GM19035 (cell line): Measurements from ENCODE around the gene BICRAL.
"Not testable (repeated sequence)": the region's sequence is repeated elsewhere in the genome, so short reads cannot be mapped to it uniquely, and the experiment has no call there.

Experiments
- ATAC-seq: cut with Tn5 transposase; IDR thresholded peaks from one replicate; pipeline ENCODE4 v1.9.1; 2021; ENCODE audit not compliant: unreplicated experiment

The BICRAL gene, protein sequence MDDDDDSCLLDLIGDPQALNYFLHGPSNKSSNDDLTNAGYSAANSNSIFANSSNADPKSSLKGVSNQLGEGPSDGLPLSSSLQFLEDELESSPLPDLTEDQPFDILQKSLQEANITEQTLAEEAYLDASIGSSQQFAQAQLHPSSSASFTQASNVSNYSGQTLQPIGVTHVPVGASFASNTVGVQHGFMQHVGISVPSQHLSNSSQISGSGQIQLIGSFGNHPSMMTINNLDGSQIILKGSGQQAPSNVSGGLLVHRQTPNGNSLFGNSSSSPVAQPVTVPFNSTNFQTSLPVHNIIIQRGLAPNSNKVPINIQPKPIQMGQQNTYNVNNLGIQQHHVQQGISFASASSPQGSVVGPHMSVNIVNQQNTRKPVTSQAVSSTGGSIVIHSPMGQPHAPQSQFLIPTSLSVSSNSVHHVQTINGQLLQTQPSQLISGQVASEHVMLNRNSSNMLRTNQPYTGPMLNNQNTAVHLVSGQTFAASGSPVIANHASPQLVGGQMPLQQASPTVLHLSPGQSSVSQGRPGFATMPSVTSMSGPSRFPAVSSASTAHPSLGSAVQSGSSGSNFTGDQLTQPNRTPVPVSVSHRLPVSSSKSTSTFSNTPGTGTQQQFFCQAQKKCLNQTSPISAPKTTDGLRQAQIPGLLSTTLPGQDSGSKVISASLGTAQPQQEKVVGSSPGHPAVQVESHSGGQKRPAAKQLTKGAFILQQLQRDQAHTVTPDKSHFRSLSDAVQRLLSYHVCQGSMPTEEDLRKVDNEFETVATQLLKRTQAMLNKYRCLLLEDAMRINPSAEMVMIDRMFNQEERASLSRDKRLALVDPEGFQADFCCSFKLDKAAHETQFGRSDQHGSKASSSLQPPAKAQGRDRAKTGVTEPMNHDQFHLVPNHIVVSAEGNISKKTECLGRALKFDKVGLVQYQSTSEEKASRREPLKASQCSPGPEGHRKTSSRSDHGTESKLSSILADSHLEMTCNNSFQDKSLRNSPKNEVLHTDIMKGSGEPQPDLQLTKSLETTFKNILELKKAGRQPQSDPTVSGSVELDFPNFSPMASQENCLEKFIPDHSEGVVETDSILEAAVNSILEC

DNA sequence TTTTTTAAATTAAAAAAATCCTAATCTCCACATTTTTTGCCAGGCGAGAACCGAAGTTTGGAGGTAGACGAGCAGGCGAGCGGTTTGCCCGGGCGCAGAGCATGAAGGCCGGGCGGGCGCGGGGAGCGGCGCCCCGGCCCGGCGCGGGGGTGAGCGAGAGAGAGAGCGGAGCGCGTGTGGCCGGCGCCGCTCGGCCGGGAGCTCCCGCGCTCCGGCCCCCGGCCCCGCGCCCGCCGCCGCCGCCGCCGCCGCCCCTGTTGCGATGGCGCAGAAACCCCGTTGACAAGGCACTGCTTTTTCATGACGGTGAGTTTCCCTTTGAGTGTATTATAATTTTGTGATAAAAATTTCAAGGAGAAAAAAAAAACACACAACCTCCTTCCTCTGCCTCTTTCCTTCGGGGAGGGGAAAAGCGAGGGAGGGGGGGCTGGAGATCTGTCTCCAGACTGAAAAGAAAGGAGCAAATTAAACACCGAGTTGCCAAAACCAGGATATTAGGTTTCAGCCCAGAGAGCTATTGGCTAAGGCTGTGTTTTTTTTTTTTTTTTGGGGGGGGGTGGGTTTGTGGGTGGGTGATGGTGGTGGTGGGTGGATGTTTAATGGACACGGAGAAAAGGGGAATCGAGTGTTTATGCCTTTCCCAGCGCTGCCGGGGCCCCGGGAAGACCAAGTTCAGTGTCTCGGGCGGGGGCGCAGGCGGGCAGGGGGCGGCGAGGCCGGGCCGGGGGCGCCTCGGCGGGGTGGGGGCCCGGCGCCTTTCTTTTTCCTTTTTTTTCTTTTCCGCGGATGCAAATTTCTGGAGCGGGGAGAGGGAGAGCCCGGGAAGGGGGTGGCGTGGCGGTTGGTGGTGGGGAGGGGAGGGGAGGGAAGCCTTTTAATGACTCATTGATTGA, at the start of gene BICRAL:
TSS of gene BICRAL (plus strand) at position 257 of the 893 bp plus-strand sequence. CDS start 39,971 bp downstream, outside the sequence.
- ATAC-seq = peak; percentile 12

DNA sequence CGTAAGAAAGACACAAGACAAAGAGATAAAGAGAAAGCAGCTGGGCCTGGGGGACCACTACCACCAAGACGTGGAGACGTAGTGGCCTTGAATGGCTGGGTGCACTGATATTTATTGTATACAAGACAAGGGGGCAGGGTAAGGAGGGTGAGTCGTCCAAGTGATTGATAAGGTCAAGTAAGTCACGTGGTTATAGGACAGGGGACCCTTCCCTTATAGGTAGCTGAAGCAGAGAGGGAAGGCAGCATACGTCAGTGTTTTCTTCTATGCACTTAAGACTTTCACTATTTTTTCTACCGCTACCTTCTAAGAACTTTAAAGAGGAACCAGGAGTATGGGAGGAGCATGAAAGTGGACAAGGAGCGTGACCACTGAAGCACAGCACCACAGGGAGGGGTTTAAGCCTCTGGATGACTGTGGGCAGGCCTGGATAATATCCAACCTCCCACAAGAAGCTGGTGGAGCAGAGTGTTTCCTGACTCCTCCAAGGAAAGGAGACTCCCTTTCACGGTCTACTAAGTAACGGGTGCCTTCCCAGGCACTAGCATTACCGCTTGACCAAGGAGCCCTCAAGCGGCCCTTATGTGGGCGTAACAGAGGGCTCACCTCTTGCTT, 47.9 kb upstream of the BICRAL start:
- ATAC-seq = not testable (repeated sequence)

DNA sequence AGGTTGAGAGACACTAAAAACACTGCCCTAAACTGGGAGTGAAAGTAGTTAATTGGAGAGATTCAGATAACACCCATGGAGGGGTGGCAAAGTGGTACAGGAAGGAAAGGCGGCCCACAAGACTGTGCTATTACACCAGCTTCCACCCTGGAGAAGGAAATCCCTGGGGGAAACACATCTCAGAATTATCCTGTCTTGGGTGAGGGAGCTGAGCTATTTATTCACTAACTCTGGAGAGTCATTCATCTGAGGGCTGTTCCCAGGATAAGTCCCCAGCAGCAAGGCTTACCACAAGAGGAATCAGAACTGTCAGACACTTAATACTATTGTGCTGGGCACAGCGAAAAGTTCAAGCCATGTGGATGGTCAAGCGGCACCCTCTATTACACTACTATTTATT, 45.9 kb upstream of the BICRAL start:
- ATAC-seq = no peak

DNA sequence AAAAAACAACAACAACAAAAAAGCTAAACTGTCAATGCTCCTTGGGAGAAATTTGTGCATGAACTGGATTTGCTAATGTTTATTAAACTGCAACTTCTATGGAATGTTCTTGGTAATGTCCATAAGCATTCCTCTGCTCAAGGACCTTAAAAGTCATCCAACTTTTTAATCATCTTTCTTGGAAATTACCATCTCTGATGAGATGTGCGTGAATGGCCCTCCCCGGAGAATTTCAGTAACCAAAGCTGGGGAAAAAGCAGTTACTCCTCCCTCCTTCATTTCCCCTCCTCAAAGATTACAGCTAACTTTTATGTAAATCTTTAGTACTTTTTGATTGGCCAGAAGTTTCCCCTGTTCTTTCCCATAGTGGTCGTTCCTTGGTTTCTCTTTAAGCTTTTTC, 41.1 kb upstream of the BICRAL start:
- ATAC-seq = no peak

DNA sequence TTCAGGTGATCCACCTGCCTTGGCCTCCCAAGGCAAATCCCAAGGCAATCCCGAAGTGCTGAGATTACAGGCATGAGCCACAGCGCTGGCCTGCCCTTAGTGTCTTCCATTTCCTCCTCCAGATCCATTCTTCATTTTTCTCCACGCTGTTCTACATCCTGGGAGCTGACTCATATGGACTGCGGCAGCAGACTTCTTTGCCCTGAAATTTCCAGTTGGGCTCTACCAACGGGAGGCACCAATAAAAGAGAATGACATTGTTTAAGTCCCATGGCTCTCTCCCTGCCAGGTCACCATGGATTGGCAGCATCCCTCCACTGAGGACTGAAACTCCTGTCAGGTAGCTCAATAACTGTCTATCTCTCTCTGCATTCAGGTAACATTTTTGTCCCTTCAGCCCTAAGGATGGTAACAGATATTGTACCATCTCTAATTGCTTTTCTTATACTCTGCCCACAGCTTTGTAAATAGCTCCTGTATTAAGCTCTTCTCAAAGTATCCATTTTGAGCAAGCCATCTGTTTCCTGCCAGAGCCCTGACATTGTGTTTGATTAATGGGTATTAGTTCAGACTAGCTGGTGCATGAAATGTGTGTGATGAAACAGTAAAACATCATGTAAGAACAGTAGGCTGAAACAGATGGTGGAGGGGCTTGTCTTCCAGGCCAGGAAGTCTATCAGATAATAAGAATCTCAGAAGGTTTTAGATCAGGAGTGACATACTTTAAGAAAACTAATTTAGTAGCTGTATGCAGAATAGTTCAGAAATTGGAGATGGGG, 39.5 kb upstream of the BICRAL start:
- no peak for ATAC-seq

DNA sequence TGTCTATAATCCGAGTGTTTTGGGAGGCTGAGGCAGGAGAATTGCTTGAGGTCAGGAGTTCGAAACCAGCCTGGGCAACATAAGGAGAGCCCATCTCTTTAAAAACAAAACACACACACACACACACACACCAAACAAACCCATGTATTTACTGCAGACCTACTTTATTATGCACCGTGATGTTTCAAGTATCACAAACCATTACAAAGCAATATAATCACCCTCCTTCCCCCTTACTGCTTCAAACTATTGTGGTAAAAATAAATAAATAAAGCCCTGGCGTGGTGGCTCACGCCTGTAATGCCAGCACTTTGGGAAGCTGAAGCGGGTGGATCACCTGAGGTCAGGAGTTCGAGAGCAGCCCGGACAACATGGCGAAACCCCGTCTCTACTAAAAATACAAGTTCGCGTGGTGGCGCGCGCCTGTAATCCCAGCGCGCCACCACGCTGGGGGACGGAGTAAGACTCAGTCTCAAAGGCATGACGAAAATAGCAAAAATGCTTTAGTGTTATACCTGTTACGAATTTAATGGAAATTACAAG, 37.4 kb upstream of the BICRAL start:
- ATAC-seq = no peak

DNA sequence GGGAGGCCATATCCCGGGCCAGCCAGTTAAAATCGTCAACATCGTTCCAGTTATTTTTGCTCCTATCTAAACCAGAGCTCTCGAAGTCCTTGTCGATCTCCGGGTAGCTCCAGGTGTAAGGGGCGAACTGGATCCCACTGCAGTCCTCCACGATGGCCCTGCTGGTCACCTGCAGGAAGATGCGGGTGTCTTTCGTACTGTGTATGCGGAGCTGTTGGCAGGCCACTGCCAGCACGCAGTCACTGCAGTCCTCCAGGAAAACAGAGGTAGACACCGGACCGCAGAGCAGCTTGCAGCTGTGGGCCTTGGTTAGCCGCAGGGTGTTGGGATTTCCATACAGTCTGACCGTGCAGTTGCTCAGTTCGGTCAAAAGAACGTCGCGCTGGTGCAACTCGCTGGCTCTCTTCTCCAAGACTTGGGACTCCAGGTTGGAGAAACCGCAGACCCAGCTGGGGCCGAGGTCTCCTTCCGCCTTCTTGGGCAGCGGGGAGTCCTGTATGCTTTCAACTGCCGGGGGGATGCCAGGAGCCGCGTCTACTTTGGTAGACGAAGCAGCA, 36.7 kb upstream of the BICRAL start:
- ATAC-seq = no peak

DNA sequence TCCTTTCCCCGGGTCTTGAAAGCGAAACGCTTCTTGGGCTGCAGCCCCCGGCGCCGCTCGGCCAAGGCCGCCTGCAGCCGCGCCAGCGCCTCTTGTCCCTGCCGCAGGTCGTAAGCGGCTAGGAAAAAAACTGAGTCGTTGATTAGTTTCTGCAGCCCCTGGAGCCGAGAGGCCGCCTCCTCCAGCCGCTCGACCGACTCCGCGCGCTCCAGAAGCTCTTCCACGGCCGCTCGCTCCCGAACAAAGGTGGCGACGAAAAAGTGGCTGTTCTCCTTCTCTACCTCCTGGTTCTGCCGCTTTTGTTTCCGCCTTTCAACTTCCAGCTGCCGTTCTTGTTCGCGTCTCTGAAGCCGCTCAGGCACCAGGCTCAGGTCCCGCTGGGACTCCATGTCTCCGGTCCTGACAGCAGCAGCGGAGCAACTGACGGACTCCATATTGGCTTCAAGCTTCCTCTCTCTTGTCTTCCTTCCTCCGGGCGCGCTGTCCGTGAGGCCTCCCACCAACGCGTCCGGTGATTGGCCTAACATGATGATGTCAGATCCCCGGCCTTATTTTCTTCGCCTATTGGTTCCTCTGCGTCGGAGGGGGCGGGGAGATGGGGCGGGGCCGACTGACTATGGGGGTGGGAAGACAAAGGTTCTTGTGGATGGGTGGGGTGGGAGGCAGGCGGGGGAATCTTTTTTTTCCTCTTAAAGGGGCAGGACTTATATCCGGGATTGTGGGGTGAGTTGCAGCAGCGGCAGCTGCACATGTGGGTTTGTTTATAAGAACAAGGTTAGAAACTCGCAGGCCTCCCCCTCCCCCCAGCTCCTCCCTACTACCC, 36.0 kb upstream of the BICRAL start, which contains the start of gene TBCC:
TSS of gene TBCC (minus strand) at position 464 of the 823 bp plus-strand sequence. CDS start at position 434, 30 bp downstream.
- peak; percentile 79 for ATAC-seq

DNA sequence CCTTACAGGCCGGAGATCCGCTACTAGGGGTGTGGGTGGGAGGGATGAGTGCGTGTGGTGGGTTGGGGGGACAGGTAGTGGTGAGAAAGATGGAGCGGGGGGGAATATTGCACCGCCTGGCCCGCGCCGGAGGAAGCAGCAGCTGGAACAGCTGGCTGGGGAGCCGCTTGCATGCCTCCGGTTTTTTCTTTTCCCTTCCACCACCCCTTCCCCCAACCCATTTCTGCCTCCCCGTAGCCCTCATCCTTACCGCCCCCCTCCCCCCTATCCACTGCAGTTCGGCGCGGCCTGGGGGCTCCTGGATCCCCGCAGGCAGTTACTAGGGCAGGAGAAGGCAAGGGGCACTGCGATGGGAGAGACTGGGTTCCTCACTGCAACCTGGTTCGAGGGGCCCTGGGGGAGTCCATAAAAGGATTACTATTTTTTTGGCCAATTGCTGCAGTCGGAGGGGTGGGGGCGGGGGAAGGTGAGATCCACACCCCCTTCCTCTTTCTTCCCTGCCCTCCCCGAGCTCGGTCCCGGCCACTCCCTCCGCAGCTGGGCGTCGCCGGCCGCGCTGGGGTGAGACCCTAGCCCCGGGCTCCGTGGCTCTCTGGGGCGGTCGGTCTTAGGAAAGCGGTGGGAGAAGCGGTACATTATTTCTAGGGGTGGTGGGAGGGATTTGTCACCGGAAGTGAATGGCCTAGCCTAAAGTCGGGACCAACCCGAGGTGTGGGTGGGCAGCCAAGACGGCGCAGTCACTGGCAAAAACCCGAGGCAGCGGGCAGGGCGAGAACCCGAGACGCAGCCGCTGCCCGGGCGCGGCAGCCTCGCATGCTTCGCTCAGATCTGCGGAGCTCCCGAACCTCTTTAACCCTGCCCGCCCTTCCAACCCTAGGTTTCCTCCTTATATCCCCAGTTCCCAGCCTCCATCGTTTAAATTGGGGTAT, 35.1 kb upstream of the BICRAL start:
- ATAC-seq = peak; percentile 58

DNA sequence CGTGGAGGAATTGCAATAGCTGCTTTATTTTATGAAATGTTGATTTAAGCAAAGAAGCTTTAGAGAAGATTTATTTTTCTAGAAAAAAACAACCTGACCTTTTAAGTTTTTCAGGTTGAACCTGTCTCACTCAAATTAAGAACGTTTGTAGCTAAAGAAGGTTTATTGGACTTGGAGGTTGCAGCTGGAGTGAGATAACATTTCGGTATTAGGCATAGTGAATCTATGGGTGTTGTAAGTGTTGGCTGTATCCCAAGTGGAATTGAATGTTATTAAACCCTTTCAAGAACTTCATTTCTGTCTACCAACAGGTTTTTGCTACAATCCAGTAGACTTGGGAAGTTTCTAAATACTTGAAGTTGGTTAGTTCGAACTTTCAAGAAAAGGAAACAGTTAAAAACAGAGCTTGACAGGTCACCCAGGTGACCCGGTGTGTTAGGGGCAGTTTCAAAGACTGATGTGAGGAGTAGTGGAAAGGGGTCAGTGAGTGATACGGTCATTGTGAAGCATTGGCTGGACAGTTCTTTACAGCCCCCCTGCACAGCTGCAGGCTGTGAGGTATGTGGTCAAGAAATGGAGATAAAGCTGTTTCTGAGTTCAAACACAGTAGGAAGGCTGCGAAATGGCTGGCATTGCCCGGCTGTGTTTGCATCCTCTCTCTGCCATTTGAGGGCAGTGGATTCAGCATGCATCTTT, 33.5 kb upstream of the BICRAL start:
- ATAC-seq = no peak

DNA sequence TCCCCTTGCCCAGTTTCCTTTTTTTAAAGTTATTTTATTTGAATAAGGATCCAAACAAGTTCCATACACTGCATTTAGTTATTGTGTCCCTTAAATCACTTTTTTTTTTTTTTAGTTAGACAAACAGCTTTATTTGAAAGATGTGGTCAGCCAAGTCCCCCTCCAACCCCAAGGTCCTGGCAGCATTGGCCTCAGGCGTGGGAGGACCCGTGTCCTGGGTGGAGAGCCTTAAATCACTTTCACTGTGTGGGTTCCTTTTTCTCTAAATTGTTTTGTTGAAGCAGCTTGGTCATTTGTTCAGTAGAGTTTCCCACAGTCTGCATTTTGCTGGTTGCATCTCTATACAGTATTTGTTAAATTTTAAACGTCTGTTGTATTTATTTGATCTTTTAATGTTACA, 30.8 kb upstream of the BICRAL start:
- no peak for ATAC-seq

DNA sequence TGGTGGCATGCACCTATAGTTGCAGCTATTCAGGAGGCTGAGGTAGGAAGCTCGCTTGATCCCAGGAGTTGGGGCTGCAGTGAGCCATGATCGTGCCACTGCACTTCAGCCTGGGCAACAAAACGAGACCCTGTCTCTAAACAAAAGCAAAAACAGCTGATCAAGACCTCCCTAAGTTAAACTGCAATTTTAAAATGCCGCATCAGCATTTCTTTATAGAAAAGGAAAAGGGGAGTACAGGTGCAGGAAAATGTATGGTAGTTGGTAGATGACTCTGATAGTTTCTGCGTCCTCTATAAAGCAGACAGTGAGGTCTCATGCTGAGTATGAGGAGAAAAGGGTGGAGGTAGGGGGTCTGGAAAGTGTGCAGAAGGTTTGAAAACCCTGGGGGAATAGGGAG, 27.1 kb upstream of the BICRAL start:
- no peak for ATAC-seq

DNA sequence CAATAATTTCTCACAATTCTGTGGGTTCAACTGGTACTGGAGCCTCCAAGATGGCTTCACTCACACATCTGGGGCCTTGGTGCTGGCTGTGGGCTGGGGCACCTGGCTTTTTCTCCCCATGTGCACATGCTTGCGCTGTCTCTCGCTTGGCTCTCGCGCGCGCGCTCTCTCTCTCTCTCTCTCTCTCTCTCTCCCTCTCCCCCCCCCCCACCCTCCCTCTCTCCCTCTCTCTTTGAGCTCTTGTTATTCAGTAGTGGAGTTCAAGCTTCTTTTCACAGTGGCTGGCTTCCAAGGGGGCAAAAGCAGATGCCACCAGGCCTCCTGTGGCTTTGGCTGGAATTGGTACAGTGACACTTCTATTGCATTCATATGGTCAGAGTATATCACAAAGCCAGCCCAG, 25.1 kb upstream of the BICRAL start:
- ATAC-seq = no peak

DNA sequence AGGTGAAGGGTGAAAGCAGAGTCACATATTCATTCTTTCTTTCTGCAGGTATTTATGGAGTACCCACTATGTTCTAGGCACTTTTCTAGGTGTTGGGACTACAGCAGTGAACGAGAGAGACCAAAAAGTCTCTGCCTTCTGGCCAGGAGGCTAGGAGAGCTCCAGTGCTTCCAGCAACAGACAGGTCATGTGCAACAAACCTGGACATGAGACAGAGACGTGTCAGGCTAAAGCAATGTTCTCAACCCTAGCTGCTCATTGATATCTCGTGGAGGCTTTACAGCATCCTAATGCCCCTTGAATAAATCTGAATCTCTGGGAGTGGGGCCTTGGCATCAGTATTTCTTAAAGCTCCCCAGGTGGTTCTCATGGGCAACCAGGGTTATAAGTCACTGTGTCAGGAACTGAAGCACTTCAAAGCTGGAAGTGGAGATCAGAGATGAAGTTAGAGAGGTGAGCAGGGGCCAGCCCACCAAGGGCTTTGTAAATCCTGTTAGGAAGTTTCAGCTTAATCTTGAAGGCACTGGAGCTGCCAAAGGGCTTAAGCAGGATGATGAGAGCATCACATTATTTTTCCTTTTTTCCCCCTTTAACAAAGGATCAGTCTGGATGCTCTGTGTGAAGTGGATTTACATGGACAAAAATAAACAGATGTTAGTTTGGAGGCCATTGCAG, 23.0 kb upstream of the BICRAL start:
- no peak for ATAC-seq

DNA sequence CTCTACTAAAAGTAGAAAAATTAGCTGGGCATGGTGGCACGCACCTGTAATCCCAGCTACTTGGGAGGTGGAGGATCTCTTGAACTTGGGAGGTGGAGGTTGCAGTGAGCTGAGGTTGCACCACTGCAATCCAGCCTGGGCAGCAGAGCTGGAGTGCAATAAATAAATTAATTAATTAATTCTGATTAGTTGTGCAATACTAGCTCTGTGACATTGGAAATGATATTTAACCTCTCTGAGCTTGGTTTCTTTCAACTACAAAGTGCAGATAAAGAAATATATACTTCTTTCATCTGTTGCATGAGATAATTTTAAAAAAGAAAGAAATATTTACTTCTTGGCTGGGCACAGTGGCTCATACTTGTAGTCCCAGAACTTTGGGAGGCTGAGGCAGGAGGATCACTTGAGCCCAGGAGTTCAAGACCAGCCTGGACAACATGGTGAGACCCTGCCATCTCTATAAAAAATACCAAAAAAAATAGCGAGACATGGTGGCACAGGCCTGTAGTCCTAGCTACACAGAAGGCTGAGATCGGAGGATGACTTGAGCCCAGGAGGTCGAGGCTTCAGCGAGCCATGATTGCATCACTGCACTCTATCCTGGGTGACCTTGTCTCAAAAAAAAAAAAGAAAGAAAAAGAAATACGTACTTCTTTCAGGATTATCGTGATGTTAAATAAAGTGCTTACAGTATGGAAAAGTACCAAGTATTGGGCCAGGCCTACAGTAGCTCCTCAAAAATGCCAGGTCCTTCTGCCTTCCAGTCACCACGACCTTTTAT, 20.4 kb upstream of the BICRAL start:
- no peak for ATAC-seq
